ENCODE results near the gene NCOA7.

Gene NCOA7

GRCh38 chr6:125819535-125820326 is 29.0 kb downstream of the NCOA7 start:
- ATAC-seq: no peak
- TF ChIP-seq BACH2 (CRISPR knock-in tag; IDR thresholded peaks at IDR 0.05; ENCODE audit: borderline replicate concordance) (no peak), CSRNP3 (CRISPR knock-in tag; IDR thresholded peaks at IDR 0.05) (no peak), CREB5 (CRISPR knock-in tag; IDR thresholded peaks at IDR 0.05; ENCODE audit: low read depth) (no peak)

- ATAC-seq: peak; percentile 49
Measured at GRCh38 chr6:125821825-125822281, 31.1 kb downstream of the NCOA7 start.

More at GRCh38 chr6:125821825-125822281, 31.1 kb downstream of the NCOA7 start:
- TF ChIP-seq SNAI2 (CRISPR knock-in tag; IDR thresholded peaks at IDR 0.05) (peak; percentile 78; the same call in 1 of the 2 replicates), ZNF565 (CRISPR knock-in tag; conservative IDR thresholded peaks at IDR 0.05; ENCODE audit: low read depth) (no peak), CREB5 (CRISPR knock-in tag; IDR thresholded peaks at IDR 0.05; ENCODE audit: low read depth) (peak; percentile 69; the same call in 1 of the 2 replicates), PPARA (CRISPR knock-in tag; IDR thresholded peaks at IDR 0.05; ENCODE audit: borderline replicate concordance) (no peak), PATZ1 (CRISPR knock-in tag; IDR thresholded peaks at IDR 0.05; ENCODE audit: borderline replicate concordance) (0 out of 2 replicates have a peak, but pooled peaks have one; percentile 14), ISL1 (CRISPR knock-in tag; IDR thresholded peaks at IDR 0.05) (peak; percentile 92), CSRNP3 (CRISPR knock-in tag; IDR thresholded peaks at IDR 0.05) (peak; percentile 23; the same call in 1 of the 2 replicates), ZC3H10 (CRISPR knock-in tag; IDR thresholded peaks at IDR 0.05) (peak; percentile 22; the same call in 1 of the 2 replicates), CSDC2 (CRISPR knock-in tag; IDR thresholded peaks at IDR 0.05) (no peak), TSHZ2 (CRISPR knock-in tag; IDR thresholded peaks at IDR 0.05) (peak; percentile 95), ESRRG (CRISPR knock-in tag; IDR thresholded peaks at IDR 0.05) (no peak), BACH2 (CRISPR knock-in tag; IDR thresholded peaks at IDR 0.05; ENCODE audit: borderline replicate concordance) (no peak), TOX (CRISPR knock-in tag; IDR thresholded peaks at IDR 0.05; ENCODE audit: borderline replicate concordance) (0 out of 2 replicates have a peak, but pooled peaks have one; percentile 38), GLIS3 (CRISPR knock-in tag; IDR thresholded peaks at IDR 0.05) (0 out of 2 replicates have a peak, but pooled peaks have one; percentile 31), ZNF8 (CRISPR knock-in tag; IDR thresholded peaks at IDR 0.05) (no peak), POU6F1 (CRISPR knock-in tag; IDR thresholded peaks at IDR 0.05; ENCODE audit: borderline replicate concordance, low read depth) (no peak; the same call in 1 of the 2 replicates), ZNF70 (CRISPR knock-in tag; IDR thresholded peaks at IDR 0.05) (no peak), ZFP3 (CRISPR knock-in tag; IDR thresholded peaks at IDR 0.05) (0 out of 2 replicates have a peak, but pooled peaks have one; percentile 29), TCF4 (CRISPR knock-in tag; IDR thresholded peaks at IDR 0.05; ENCODE audit: borderline replicate concordance) (peak; percentile 56), ARNTL (CRISPR knock-in tag; IDR thresholded peaks at IDR 0.05; ENCODE audit: borderline replicate concordance, low read depth) (no peak)
